NOMO-1 treated with dmso at 0.1 percent for 144 hours (cell line): ENCODE results near the gene MTCH1.

Experiments
- DNase-seq: peaks from one replicate; lab custom pipeline; 2025; ENCODE audit not compliant: unreplicated experiment; lab: John Stamatoyannopoulos, UW

Gene MTCH1

DNA sequence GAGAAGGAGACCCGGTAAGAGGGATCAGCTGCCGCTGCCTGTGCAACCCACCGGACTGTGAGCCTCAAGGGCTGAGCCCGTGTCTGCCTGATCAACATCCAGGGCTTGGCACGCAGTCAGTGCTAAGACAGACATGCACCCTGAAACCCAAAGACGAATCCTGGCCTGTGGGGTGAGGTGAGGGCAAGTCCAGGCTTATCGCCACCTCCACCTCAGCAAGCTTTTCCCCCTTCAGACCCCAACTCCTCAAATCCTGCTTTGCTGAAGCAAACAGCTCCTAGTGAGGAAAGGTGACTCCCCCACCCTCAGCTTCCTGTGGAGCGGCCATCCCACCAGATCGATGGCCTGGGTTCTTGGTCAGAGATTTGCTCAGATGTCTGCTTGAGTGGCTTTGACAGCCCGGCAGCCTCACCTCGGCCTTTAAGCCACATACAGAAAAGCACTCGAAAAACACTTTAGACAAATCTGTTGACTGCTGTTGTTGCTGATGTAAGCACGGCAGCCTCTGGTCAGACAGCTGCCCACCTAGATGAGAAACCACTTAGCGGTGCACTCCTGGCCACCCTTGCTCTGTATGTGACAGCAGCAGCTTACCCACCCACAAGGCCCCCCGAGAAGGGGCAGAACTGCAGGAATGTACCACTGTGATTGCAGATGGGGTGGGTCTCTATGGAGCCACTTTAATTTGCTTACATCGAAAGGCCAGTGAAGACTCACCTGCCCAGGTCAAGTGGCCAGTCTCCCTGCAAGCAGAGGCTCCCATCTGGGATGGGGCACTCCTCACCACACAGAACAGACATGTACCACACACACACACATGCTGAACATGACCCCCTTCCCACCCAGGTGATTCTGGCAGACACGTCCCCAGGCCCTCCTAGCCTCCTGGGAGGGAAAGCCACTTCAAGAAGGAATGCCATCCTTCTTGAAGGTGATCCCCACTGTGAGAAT, 14.8 kb downstream of the MTCH1 start:
- DNase-seq: no peak

DNA sequence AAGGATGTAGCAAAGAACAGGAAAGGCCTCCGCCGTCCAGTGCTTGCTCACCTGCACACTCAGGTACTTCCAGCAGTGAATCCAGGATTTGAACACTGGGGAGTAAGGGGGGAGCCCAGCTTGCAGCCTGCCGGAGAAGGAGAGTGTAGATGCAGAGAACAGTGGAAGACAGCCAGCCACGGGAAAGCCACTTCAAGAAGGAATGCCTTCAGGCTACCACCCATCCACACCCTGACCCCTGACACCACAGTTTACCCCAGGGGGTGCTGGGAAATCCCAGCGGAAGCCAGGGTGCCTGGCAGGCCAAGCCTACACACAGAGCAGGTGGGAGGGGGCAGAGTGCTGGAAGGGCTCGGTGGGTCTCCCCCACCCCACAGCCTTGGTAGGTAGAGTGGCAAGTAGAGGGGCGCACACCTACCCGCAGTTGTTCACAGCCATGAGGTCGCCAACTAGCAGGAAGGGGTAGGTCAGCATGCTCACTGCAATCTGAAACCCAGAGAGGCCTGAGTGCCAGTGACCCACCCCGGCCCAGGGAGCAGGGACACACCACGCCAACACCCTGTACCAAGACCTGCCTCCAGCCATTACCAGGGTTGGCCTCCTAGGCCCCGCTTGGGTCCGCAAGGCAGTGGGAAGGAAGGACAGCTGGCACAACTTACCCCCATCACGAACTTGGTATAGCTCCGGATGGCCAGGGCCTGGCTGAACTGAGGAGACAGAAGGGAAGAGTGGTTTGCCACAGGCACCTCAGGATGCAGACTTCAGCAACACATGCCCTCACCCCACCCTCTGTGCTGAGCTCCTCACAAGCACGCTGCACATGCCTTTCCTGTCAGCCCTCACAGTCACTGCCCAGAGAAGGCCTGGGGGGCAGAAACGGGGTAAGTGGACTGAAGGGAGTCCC, 15.8 kb downstream of the MTCH1 start:
- no peak for DNase-seq

DNA sequence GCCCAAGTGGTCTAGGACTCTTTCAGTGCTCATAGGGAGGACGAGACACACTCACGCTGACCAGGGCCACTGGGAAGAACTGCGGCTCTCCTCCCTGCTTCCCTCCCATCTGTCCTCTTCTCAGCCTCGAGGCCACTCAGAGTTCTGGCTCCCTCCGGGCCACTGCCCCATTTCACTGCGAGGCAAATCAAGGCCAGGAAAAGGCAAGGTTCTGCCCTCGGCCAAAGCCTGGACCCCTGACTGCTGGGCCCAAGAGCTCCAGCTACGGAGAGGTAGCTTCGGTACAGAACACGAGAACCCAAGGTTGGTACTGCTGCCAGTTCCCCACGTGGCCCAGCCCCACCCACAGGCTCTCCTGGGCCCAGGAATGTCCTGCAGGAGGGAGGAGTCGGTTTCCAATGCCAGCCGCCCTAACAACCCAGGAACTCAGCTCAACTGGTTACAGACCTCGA, 16.7 kb downstream of the MTCH1 start:
- DNase-seq: no peak

DNA sequence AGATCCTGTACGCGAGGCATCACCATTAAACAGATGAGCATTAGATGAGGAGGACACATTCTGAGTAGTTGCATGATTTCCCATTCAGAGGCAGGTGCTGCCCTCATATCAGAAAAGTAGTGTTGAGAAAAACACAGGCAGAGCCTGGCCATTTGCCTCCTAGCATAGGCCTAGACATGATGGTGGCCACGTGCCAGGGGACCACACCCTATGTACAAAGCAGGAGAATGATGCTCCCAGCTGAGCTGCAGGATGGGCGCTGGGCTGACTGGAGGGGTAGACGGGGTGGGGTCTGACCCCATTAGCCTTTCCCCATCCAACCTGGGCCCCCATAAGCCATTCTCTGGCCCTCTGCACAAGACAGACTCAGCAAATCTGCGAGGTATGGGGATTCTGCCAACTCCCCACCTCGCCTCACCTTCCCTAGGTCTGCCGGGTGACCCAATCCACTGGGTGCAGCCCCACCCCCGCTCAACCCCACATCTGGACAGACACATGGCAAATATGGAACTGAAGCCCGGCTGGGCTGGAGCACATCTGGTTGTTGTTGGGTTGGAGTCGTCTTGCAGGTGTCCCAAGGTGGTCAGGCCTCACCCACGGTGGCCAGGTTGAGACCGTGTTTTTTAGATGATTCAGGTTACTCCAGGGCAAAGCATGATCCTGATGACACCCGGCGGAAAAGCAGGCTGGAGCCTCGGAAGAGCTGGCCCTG, 17.6 kb downstream of the MTCH1 start:
- DNase-seq: no peak

DNA sequence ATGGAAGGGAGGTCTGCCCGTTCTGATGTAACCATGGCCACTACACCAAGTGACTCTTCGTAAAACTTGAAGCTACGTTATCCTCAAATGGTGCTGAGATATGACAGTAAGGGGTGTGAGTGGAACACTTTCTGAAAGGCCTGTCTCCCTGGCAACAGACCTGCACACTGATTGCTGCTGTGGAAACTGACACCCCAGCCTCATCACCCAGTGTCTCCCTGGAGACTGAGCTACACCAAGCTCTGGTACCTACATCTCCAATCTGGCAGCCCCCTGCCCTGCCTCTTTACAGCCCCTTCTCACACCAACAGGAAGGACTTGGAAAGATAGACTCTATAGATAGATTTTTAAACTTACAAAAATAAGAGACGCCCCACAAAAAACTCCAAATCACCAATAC, 18.2 kb downstream of the MTCH1 start:
- DNase-seq: no peak

DNA sequence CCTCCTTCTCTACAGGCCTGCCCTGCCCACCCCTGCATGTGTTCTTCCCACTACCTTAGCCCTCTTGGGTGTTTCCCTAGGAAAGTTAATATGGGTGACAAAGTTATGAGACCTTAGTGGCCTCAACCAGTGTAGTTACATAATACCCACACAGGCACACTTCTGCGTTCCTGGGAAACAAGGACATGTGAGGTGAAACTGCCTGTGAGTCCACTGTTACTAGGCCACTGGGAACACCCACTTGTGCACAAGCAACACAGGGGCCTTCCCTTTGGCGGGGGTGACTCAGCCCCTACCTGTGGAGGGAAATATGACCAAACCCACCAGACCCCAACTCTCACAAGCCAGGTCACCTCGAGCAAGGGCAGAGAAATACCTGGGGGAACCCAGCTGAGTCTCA, 18.7 kb downstream of the MTCH1 start:
- DNase-seq: no peak

DNA sequence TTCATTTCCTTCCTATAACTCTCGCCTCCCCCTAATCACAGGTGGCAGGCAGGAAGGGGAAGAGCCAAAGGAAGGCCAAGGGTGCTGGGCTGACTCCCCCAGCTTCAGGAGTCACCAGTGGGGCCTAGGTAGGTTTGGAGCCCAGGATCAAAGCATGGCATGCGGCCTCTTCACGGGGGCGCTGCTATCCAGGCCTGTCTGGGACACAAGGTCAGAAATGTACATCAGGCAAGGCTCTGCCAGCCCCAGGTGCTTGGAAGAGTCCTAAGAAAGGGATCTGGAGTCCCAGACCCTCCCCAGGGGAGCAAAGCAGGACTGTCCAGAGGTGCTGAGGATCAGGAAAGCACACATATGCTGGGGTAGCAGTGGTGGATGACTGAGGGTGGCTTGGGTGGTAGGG, 21.1 kb downstream of the MTCH1 start:
- no peak for DNase-seq

DNA sequence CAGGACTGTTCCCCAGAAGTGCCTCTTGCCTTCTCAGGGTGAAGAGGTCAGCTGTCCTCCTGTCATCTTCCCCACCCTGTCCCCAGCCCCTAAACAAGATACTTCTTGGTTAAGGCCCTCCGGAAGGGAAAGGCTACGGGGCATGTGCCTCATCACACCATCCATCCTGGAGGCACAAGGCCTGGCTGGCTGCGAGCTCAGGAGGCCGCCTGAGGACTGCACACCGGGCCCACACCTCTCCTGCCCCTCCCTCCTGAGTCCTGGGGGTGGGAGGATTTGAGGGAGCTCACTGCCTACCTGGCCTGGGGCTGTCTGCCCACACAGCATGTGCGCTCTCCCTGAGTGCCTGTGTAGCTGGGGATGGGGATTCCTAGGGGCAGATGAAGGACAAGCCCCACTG, 21.6 kb downstream of the MTCH1 start:
- no peak for DNase-seq

DNA sequence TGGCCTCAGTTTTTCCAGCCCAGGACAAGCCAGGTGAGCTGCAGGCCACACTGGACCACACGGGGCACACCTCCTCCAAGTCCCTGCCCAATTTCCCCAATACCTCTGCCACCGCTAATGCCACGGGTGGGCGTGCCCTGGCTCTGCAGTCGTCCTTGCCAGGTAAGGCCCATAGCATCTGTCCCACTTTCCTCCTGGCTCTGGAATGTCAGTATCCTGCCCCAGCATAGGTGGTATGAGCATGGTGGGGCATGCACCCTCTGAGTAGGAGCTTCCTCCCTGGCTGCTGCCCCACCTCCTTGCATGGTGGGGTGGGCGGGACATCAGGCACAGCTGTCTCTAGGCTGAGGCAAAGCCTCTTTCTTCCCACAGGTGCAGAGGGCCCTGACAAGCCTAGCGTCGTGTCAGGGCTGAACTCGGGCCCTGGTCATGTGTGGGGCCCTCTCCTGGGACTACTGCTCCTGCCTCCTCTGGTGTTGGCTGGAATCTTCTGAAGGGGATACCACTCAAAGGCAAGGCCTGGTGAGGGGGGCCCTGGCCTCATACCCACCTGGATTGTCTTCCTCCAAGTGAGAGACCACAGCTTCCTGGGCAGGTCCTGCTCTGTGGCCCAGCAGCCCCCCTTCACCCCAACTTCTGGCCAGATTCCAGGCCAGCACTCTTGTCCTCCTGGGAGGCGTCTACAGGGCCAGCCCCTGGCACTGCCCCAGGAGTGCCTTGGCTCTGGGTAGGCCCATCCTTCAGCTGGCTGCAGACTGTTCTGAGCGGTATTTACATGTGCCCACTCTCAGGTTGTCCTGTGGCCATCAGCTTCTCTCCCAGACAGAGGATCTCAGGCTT, 22.3 kb downstream of the MTCH1 start:
- DNase-seq: peak; percentile 29

DNA sequence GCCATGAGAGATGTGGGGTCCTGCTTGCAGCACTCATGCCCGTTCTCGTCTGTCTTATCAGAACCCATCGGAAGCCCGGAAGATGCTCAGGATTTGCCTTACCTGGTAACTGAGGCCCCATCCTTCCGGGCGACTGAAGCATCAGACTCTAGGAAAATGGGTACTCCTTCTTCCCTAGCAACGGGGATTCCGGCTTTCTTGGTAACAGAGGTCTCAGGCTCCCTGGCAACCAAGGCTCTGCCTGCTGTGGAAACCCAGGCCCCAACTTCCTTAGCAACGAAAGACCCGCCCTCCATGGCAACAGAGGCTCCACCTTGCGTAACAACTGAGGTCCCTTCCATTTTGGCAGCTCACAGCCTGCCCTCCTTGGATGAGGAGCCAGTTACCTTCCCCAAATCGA, 23.1 kb downstream of the MTCH1 start:
- peak; percentile 94 for DNase-seq

DNA sequence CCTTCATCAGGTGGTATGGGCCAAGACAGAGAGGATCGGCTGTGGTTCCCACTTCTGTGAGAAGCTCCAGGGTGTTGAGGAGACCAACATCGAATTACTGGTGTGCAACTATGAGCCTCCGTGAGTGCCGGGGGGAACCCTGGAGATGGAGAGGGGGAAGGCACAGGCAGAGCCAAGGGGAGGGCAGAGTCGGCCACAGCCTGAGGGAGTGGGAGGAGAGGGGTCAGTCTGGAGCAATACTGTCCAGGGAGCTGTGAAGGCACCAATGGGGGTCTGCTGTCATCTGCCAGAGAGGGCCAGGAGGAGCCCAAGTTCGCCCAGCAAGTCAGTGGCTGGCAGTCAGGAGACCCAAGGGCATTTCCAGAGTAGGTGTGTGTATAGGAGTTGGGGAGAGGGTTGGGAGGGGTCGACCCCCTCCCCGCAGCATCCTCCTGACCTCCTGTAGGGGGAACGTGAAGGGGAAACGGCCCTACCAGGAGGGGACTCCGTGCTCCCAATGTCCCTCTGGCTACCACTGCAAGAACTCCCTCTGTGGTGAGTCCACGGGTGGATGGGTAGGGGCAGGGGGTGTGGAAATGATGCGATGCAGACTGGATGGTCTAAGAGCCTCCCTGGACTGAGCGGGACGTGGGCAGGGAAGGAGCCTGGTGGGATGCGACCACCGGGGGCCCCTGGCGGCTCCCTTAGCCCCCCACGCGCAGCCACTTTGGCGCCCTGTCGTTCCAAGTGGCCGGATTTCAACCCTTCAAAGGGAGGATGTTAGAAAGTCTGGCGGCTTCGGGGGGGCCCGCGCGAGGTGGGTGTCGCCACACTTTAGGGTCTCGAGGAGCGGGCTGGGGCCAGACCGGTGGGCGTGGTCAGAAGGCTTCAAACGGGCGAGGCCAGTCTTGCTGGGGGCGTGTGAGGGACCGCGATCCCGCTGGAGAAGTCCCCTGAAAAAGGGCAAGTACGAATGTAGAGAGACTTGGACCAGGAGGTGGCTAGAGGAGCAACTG, 24.3 kb downstream of the MTCH1 start:
- DNase-seq: no peak

DNA sequence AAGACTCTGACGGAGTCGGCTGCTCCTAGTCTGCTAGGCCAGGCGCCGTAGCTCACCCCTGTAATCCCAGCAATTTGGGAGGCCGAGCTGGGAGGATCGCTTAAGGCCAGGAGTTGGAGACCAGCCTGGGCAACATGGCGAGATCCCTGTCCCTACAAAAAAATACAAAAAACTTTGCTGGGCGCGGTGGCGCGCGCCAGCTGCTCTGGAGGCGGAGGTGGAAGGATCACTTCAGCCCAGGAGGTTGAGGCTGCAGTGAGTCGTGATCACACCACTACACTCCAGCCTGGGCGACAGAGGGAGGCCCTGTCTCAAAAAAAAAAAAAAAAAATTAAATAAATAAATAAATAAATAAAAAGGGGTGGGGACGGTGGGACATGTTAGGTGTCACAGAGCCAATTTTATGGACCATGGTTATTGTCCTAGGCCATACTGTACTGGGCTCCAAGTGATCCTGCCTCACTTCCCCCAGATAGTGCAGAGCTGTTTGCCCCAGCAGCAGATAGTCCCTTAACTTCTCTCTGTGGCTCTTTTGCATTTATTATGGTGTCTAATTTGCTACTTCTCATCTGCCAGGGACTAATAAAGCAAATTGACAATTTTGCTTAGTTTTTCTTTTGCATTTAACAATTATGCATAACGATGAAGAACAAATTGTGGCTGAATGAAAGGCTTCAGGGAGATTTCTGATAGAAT, 26.3 kb downstream of the MTCH1 start:
- DNase-seq: no peak

DNA sequence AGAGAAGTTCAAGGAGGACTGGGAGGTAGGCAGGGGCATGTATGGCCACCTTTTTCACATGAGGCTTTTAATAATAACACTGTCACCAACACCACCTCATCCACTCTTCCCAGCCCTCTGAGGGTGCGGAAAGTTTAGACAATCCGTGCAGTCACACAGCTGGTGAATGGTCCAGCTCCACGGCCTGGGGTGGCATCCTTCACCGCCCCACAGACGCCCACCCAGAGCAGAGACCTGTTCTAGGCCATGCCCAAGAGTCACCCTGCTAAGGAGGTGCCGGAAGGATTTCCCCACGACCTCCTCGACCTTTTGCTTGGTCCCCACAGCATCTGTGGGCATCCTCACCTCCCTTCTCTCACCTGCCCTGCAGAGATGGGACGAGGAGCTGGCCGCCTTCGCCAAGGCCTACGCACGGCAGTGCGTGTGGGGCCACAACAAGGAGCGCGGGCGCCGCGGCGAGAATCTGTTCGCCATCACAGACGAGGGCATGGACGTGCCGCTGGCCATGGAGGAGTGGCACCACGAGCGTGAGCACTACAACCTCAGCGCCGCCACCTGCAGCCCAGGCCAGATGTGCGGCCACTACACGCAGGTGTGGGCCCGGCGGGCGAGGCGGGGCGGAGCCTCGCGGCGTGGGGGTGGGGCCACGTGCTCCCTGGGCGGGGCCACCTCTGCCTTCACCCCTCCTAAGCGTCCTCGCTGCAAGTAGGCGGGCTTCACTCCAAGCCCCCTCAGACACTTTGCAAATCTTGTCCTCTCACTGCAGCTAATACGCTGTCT, 27.0 kb downstream of the MTCH1 start:
- DNase-seq: no peak

DNA sequence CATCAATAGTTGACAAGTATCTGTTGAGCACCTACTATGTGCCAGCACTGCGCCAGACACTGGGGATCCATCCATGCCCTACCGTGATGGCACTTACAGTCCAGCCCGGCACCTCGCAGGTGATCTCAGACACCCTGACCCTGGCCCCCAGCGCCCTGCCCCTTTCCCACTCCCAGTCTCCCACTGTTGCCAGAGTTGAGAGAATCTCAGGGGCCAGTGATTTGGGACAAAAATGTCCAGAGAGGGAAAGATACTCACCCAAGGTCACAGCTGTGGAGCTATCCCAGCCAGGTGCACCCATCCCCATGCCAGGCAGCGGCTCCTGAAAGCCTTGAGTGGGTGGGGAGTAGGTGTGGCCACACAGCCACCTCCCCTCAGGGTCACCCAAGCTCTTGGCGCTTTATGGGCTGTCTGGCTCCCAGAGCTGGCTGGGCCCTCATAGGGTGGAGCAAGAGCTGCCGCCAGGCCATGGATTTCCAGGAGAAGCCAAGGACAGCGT, 28.2 kb downstream of the MTCH1 start:
- DNase-seq: no peak

DNA sequence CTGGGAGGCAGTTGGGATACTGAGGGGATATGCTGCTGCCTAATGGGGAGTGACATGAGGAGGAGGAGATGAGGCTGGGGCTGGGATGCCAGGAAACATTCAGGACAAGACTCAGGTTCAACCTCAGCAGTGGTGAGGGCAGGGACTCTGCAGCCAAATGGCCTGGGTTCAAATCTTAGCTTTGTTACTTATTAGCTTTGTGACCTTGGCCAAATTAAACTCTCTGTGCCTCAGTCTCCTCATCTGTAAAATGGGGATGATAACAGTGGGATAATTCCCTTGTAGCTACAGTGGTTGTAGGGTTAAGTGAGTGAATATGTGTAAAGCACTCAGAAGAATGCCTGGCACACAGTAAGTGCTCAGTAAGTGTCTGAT, 29.6 kb downstream of the MTCH1 start:
- no peak for DNase-seq

DNA sequence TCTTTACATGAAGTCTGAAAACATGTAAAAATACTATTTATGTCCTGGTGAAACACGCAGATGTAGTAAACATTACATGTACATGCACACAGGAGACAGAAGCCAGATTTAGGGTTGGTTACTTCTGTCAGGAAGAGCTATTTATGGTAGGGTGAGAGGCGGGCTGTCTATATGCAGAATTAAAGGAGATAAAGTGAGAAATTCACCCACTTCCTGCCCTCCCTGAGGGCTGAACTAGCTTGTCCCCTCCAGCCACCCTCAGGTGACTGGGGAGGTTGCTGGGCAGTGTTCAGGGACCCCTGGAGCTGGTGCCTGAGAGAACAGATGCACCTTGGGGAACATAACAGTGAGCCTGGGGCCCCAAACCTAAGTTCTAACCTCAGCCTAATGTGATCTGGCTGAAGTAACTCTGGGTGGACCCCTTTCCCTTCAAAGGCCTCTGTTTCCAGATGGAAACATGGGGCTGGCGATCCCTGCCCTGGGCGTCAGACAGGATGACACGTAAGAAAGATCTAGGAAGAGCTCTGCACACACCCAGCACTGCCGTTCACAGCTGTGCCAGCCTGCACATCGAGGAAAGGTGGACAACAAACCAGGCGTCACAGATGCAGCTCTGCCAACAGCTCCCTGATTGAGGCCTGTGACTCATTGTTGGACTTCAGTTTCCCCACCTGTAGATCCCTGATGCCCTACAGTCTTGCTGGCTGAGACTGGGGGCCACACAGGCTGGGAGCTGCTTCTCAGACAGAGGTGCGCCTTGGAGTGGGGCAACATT, 30.1 kb downstream of the MTCH1 start:
- DNase-seq: no peak

DNA sequence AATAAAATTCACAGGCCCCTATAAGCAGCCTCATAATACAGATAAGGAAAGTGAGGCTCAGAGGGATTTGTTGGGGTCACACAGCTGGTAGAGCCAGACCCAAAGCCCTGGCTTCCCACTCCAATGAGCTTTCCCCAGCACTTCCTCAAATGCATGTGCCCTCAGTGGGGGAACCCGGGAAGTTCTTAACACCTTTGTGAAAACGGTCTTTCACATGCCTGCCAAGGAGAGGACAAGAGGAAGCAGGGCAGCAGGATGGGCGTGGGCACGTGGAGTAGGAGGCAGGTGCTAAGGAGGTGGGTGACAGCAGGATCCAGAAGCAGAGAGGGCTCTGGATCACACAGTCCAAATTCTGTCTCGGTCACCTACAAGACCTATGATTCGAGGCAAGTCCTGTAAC, 30.9 kb downstream of the MTCH1 start:
- DNase-seq: no peak
